ENCODE results near the gene NCDN.

NCDN gene

DNA sequence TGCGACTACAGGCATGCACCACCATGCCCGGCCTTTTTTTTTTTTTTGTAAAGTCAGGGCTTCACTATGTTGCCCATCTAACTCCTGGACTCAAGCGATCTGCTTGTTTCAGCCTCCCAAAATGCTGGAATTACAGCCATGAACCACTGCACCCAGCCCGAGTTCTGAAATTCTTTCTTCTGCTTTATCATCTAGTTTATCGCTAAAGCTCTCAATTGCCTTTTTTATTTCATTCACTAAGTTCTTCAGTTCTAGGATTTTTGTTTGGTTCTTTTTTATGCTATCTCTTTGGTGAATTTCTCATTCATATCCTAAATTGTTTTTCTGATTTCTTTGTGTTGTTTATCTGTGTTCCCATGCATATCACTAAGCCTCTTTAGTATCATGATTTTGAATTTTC, 27.4 kb upstream of the NCDN start:
- TF ChIP-seq, protein P1, sequence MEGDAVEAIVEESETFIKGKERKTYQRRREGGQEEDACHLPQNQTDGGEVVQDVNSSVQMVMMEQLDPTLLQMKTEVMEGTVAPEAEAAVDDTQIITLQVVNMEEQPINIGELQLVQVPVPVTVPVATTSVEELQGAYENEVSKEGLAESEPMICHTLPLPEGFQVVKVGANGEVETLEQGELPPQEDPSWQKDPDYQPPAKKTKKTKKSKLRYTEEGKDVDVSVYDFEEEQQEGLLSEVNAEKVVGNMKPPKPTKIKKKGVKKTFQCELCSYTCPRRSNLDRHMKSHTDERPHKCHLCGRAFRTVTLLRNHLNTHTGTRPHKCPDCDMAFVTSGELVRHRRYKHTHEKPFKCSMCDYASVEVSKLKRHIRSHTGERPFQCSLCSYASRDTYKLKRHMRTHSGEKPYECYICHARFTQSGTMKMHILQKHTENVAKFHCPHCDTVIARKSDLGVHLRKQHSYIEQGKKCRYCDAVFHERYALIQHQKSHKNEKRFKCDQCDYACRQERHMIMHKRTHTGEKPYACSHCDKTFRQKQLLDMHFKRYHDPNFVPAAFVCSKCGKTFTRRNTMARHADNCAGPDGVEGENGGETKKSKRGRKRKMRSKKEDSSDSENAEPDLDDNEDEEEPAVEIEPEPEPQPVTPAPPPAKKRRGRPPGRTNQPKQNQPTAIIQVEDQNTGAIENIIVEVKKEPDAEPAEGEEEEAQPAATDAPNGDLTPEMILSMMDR (IDR thresholded peaks at IDR 0.05; ENCODE audit: insufficient read depth, missing control alignments), result no peak
- DNase-seq (ENCODE audit: insufficient read length, low spot score), result no peak

GRCh38 chr1:35530946-35531345, 26.7 kb upstream of the NCDN start:
- FAIRE-seq (no peak), DNase-seq (ENCODE audit: insufficient read length, low spot score) (no peak)
- TF ChIP-seq, protein P1 (IDR thresholded peaks at IDR 0.05; ENCODE audit: insufficient read depth, missing control alignments), result no peak

More for the DNA sequence above, 27.4 kb upstream of the NCDN start:
- FAIRE-seq, result no peak

DNA sequence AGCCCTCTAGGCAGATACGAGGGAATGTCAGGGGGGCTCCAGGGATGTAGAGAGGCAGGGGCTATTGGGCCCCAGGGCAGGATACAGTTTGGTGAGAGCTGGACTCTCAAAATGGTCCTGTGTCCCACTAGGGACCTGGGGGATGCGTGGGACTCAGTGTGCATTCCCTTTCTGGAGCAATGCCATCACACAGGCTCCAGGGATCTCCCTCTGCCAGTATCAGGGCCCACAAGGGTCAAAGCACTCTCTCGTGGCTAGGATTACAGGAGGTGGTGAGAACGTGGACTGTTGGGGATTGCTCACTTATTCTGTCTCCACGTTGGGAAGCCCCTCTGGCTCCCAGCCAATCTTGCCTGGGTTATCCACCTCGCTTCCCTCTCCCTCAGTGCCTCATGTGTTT, 26.2 kb upstream of the NCDN start:
- TF ChIP-seq, protein P1 (IDR thresholded peaks at IDR 0.05; ENCODE audit: insufficient read depth, missing control alignments), result no peak
- no peak for DNase-seq (ENCODE audit: insufficient read length, low spot score)
- no peak for FAIRE-seq

GRCh38 chr1:35532497-35533223, 24.9 kb upstream of the NCDN start:
- DNase-seq (ENCODE audit: insufficient read length, low spot score) (no peak), FAIRE-seq (no peak)
- TF ChIP-seq, protein P1 (IDR thresholded peaks at IDR 0.05; ENCODE audit: insufficient read depth, missing control alignments), result no peak

- FAIRE-seq (no peak), DNase-seq (ENCODE audit: insufficient read length, low spot score) (no peak)
- TF ChIP-seq, protein P1 (IDR thresholded peaks at IDR 0.05; ENCODE audit: insufficient read depth, missing control alignments), result no peak
These were observed 24.0 kb upstream of the NCDN start for GRCh38 chr1:35533586-35533985.

DNA sequence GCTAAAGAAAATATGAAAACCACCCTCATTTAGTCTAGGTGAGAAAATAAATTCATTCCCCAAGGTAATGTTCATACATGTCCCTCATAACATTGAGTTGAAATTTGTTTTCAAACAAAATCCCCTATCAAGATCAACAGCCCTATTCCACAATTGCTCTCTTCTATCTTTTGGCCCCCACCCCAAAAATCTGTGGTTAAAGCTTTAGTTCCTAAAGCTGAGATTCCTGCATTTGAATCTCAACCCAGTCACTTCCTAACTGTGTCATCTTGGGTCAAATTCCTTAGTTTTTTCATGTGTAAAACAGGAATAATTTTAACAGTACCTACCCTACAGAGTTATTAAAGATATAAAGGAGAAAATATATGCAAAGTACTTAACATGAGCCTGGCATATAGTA, 22.4 kb upstream of the NCDN start:
- DNase-seq (ENCODE audit: insufficient read length, low spot score) (no peak), FAIRE-seq (no peak)
- TF ChIP-seq, protein P1 (IDR thresholded peaks at IDR 0.05; ENCODE audit: insufficient read depth, missing control alignments), result no peak

- TF ChIP-seq, protein P1 (IDR thresholded peaks at IDR 0.05; ENCODE audit: insufficient read depth, missing control alignments), result no peak
- DNase-seq (ENCODE audit: insufficient read length, low spot score), result no peak
- no peak for FAIRE-seq
These were observed 20.9 kb upstream of the NCDN start for GRCh38 chr1:35536556-35537162.

Data from D721Med (cell line).